Stimulated activated naive CD8-positive, alpha-beta T cell treated with anti-CD3 and anti-CD28 coated beads, Interleukin-15, amount 100 ng/mL, for 72 hours (primary cell): ENCODE data around the gene MUSK.
"Not testable (repeated sequence)": the region's sequence is repeated elsewhere in the genome, so short reads cannot be mapped to it uniquely, and the experiment has no call there.

Source experiments
- ATAC-seq: fragments of 150-1000 bp; cut with Tn5 transposase; 2 replicates; pipeline ENCODE4 v1.10.0; 2021; ENCODE audit warnings: mild to moderate bottlenecking, moderate library complexity
- DNase-seq, 2 donors: peaks; one replicate each; pipeline ENCODE4 v3.0.0; 2021 to 2022
- H3K27ac Mint-ChIP-seq, 2 donors: one replicate each; pipeline ENCODE4 v1.8.0; 2022; ENCODE audit warnings: mild to moderate bottlenecking in 2 of 2, mixed read lengths in 2 of 2, moderate library complexity in 2 of 2
- H3K27me3 Mint-ChIP-seq: one replicate; pipeline ENCODE4 v1.8.0; 2022; ENCODE audit warnings: mixed read lengths
- H3K4me1 Mint-ChIP-seq: one replicate; pipeline ENCODE4 v1.8.0; 2022; ENCODE audit warnings: mild to moderate bottlenecking, mixed read lengths
- H3K4me3 Mint-ChIP-seq, 2 donors: one replicate each; pipeline ENCODE4 v1.8.0; 2022; ENCODE audit warnings: mild to moderate bottlenecking in 2 of 2, mixed read lengths in 2 of 2, moderate library complexity in 1 of 2
- H3K9me3 Mint-ChIP-seq, 2 donors: one replicate each; pipeline ENCODE4 v1.8.0; 2022; ENCODE audit warnings: mixed read lengths in 2 of 2

MUSK gene

DNA sequence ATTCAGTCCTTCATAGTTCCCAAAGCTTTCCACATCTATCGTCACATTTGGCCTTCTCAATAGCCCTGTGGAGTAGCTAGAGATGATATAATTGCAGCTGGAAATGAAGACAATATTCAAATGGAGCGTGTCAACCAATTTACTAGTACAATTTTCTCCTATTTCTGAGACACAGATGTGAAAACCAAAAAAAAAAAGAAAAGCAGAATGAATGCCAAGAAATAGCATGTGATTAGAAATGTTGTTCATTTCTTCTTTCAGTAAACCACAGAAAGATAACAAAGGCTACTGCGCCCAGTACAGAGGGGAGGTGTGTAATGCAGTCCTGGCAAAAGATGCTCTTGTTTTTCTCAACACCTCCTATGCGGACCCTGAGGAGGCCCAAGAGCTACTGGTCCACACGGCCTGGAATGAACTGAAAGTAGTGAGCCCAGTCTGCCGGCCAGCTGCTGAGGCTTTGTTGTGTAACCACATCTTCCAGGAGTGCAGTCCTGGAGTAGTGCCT lies 99.0 kb downstream of the MUSK start:
- H3K9me3 Mint-ChIP-seq: no peaks in the 10 kb centered on the region
- H3K4me1 Mint-ChIP-seq: no peaks in the 10 kb centered on the region
- H3K27me3 Mint-ChIP-seq: no peaks in the 10 kb centered on the region
- H3K4me3 Mint-ChIP-seq: no peak overlapping the region
- no peak overlapping the region for H3K27ac Mint-ChIP-seq
- DNase-seq: no peak
- ATAC-seq: no peak

DNA sequence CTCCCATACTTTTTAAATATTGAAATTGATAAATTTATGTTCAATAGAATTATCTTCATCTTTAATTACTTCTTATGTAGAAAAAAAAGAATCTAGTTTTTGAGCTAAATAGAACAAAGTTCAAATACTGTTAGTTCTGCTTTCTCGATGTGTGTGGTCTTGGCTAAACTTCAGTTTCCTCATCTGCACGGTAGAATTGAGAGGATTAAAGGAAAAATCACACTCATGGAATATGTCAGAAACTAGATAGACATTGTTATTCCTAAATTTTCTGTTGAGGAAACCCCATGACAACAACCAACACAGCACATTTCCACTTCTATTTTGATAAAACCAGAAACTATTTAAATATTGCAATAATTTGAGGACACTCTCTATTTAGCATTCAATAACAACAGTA lies 100.3 kb downstream of the MUSK start:
- Mint-ChIP-seq H3K27me3 (no peaks in the 10 kb centered on the region), H3K4me3 (no peak overlapping the region), H3K4me1 (no peaks in the 10 kb centered on the region), H3K27ac (no peak overlapping the region), H3K9me3 (no peaks in the 10 kb centered on the region)
- ATAC-seq (no peak), DNase-seq (no peak)

DNA sequence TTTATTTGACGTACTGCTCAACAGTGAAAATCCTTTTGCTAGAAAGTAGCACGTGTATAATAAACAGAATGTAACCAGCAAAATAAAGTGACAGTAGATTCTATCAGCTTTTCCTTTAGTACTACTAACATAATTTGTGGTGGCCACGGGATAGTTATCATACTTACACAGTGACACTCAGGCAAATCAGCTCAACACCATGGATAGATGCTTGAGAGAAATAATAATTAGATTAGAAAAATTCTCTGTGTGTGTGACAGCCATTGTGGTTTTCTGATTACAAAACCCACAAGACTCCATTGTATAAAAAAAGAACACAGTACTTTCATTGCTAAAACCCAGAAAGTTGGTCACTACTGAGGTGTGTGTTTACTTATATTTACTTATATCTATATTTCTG lies 101.1 kb downstream of the MUSK start:
- no peak overlapping the region for H3K27ac Mint-ChIP-seq
- H3K27me3 Mint-ChIP-seq: no peaks in the 10 kb centered on the region
- H3K9me3 Mint-ChIP-seq: no peaks in the 10 kb centered on the region
- H3K4me1 Mint-ChIP-seq: no peaks in the 10 kb centered on the region
- no peak overlapping the region for H3K4me3 Mint-ChIP-seq
- ATAC-seq: no peak
- no peak for DNase-seq

DNA sequence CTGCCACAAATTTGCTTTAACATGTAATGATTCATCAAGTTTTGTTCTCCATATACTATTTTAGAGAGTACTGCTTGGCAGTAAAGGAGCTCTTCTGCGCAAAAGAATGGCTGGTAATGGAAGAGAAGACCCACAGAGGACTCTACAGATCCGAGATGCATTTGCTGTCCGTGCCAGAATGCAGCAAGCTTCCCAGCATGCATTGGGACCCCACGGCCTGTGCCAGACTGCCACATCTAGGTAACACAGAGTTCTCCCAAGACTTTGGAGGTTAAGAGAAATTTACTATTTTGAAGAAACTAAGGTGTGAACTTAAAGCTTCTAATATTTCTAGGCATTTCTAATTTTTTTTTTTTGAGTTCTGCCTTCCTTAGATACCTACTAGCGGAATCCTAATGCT lies 107.1 kb downstream of the MUSK start:
- H3K4me3 Mint-ChIP-seq: no peak overlapping the region
- H3K27ac Mint-ChIP-seq: no peak overlapping the region
- H3K9me3 Mint-ChIP-seq: no peaks in the 10 kb centered on the region
- no peaks in the 10 kb centered on the region for H3K4me1 Mint-ChIP-seq
- no peak for DNase-seq
- ATAC-seq: no peak
- H3K27me3 Mint-ChIP-seq: no peaks in the 10 kb centered on the region

DNA sequence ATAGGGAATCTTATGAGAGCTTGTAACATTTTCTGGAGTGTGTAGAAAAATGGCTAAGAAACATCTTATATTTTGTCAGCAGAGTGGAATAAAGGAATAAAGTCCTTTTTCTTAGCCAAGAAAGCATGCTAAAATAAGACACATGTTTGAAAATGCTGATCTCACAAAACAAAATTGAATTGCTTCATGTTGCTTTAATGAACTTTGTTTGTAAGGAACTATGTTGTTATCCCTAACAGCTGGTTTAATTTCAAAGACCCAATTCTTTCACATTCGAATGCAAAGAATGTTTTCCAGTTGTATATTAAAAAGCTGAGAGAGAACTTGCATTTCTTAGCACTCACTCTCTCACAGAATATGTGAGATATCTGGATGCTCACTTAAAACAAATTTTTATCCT lies 107.6 kb downstream of the MUSK start:
- DNase-seq (no peak), ATAC-seq (no peak)
- Mint-ChIP-seq H3K4me3 (no peak overlapping the region), H3K4me1 (no peaks in the 10 kb centered on the region), H3K27ac (no peak overlapping the region), H3K27me3 (no peaks in the 10 kb centered on the region), H3K9me3 (no peaks in the 10 kb centered on the region)

DNA sequence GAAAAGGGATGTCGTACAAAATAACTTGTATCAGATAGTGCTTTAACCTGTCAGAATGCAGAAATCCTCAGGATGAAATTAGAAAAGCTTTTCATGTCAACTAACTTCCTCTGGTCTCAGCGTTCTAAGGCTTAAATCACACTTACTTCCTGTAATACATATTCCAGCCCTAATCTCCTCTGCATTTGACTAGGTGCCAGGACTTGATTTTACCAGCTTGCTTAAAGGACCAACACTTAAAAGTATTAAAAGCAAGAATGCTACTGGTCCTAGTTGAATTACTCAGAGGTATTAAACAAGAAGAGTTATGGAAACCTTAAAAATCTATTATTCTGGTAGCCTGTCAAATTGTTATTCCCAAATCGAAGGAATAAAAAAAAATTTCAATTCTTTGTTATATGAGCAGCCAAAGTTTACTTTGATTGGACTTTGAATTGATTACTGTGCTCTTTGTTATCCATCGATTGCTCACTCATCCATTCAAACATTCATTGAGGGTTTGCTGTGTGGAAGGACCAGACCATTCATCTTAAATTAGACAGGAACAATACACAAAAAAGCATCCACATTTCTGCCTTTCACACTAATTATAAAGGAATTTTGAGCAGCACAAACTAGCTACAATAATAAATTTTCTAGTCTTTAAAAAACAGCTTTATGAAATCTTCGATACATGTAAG lies 108.7 kb downstream of the MUSK start:
- DNase-seq (no peak), ATAC-seq (no peak)
- no peaks in the 10 kb centered on the region for H3K4me1 Mint-ChIP-seq
- H3K4me3 Mint-ChIP-seq: no peak overlapping the region
- no peaks in the 10 kb centered on the region for H3K27me3 Mint-ChIP-seq
- no peaks in the 10 kb centered on the region for H3K9me3 Mint-ChIP-seq
- no peak overlapping the region for H3K27ac Mint-ChIP-seq

DNA sequence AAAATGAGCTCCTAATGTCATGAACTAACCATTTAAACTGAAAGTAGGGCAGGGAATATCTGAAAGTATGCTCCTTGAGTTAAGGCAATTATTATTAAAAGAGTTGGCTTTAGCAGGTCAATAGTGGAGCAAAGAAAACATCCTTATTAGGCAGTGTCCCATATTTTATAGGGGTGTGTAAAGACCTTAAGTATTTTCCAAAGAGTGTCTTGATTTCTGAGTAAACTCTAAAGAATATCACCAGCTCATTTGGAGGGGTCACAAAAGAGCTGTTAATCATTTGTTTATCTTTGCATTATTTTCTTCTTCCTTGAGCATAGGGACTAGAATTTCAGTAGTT lies 109.3 kb downstream of the MUSK start:
- Mint-ChIP-seq H3K9me3 (no peaks in the 10 kb centered on the region), H3K27ac (no peak overlapping the region), H3K27me3 (no peaks in the 10 kb centered on the region), H3K4me1 (no peaks in the 10 kb centered on the region), H3K4me3 (no peak overlapping the region)
- DNase-seq (no peak), ATAC-seq (no peak)

DNA sequence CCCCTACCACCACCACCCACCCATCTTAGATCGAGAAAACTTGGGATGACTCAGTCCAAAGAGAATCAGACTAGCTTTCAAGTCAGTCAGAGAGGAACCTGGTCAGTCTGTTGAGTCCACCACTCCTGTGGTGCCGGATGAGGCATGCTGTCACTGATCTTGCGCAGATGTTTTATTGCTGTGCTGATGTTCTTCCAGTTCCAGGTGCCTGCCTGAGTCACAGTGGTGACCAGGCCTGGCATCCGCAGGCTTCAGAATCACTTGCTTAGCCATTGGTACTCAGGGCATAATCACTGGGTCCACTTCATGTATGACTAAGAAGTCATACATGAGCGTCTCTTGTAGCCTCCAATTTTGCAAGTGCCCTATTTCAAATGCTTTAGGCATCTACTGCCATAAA lies 114.1 kb downstream of the MUSK start:
- no peak overlapping the region for H3K27ac Mint-ChIP-seq
- ATAC-seq (no peak), DNase-seq (no peak)
- no peaks in the 10 kb centered on the region for H3K4me1 Mint-ChIP-seq
- no peak overlapping the region for H3K4me3 Mint-ChIP-seq
- H3K9me3 Mint-ChIP-seq: no peaks in the 10 kb centered on the region
- H3K27me3 Mint-ChIP-seq: no peaks in the 10 kb centered on the region

DNA sequence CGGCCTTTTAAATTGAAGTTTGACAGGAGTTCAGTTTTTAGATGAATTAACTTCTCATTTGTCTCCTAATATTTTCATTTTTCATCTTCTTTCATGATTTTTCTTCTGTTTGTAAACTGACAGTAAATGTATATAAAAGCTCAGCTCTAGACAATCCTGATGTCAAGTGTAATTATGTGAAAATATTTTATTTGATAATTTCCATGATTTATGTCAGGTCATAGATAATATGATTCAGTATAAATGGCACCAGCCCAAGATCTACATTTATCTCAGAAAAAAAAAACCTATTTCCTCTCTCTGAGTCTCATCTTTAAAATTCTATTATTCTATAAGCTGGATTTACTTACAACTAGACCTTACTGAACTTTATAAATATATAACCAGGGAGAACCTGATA lies 115.7 kb downstream of the MUSK start:
- H3K27ac Mint-ChIP-seq: no peak overlapping the region
- no peak for ATAC-seq
- DNase-seq: no peak
- H3K9me3 Mint-ChIP-seq: no peaks in the 10 kb centered on the region
- H3K4me3 Mint-ChIP-seq: no peak overlapping the region
- no peaks in the 10 kb centered on the region for H3K27me3 Mint-ChIP-seq
- H3K4me1 Mint-ChIP-seq: no peaks in the 10 kb centered on the region

DNA sequence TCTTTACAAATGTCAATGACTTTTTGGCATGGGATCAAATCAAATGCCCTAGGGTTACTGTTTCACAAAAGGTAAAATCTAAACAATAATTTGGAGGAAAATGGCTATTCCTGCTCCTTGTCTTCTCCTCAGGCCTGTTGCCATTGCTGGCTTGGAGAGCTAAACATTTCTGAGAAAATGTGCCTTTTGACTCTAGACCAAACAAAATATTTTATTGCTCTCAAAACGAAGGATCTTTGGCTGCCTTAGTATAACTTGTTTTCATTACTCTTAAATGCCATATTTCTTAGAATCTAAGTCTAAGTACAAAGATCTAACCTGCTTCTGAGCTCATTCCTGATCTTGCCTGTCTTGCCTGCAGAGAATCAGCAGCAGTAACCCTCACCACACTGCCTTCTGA lies 116.6 kb downstream of the MUSK start:
- Mint-ChIP-seq H3K4me1 (no peaks in the 10 kb centered on the region), H3K9me3 (no peaks in the 10 kb centered on the region), H3K4me3 (no peak overlapping the region), H3K27me3 (no peaks in the 10 kb centered on the region), H3K27ac (no peak overlapping the region)
- no peak for DNase-seq
- ATAC-seq: no peak

DNA sequence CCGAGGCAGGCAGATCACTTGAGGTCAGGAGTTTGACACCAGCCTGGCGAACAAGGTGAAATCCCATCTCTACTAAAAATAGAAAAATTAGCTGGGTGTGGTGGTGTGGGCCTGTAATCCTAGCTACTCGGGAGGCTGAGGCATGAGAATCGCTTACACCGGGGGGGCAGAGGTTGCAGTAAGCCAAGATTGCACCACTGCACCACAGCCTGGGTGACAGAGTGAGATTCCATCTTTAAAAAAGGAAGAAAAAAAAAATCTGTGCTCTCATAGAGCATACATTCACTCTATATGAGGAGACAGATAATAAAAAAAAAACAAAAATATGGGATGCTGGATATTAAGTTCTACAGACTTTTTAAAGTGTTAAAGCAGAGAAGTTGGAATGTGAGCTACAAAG lies 119.8 kb downstream of the MUSK start:
- ATAC-seq, H3K27me3 Mint-ChIP-seq, H3K27ac Mint-ChIP-seq, H3K9me3 Mint-ChIP-seq, DNase-seq, H3K4me3 Mint-ChIP-seq, H3K4me1 Mint-ChIP-seq: not testable (repeated sequence)

DNA sequence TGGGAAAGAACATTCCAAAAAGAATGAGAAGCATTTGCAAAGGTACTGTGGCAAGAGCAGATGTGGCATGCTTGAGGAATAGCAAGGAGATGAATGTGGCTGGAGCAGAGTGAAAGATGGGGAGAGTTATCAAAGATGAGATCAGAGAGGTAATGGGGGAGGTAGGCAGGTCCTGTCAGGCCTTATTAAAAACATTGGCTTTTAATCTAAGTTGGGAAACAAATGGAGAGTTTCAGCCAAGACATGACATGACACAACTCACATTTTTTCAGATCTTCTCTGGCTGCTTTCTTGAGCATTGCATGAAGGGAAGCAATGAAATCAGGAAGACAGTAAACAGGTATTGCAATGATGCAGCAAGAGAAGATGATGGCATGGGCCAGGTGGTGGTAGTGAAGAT lies 120.3 kb downstream of the MUSK start:
- Mint-ChIP-seq H3K27me3 (no peaks in the 10 kb centered on the region), H3K4me1 (no peaks in the 10 kb centered on the region), H3K4me3 (no peak overlapping the region), H3K9me3 (no peaks in the 10 kb centered on the region), H3K27ac (no peak overlapping the region)
- no peak for DNase-seq
- ATAC-seq: no peak

DNA sequence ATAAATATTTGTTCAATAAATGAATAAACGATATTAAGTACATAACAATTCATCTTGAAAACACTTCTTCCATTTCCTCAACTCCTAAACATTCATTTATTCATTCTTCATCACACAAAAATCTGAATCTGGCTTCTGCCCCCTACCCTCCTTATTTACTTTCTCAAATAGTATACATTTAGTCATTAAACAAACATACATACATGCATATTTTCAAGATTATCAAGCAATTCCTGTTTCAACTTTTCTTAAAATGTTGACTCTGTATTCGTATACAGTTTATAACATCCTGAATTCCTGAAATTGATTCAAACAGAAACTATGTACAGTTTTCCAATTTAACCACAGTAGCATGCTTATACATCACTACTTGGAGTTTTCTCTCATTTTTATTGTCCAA lies 129.0 kb downstream of the MUSK start:
- H3K9me3 Mint-ChIP-seq: no peaks in the 10 kb centered on the region
- ATAC-seq (no peak), DNase-seq (no peak)
- H3K27ac Mint-ChIP-seq: no peak overlapping the region
- H3K27me3 Mint-ChIP-seq: no peaks in the 10 kb centered on the region
- H3K4me1 Mint-ChIP-seq: no peaks in the 10 kb centered on the region
- no peak overlapping the region for H3K4me3 Mint-ChIP-seq

DNA sequence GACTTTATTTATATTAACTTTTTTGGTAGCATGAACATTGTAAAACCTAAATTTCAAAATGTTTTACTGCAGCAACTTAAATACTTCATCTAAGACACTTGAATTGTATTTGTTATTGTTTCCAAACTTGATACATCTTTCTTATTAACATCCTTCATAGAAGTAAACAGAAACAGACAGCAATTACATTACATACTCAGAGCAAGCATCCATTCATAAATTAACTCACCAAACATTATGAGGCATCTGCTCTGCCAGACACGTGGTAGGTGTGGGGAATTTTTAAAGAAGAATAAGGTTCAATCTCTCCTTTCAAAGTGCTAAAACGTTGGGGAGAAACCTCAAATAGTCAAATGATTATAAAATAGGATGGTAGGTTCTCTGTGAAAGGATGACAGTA lies 130.8 kb downstream of the MUSK start:
- no peak for ATAC-seq
- H3K27ac Mint-ChIP-seq: no peak overlapping the region
- H3K9me3 Mint-ChIP-seq: no peaks in the 10 kb centered on the region

DNA sequence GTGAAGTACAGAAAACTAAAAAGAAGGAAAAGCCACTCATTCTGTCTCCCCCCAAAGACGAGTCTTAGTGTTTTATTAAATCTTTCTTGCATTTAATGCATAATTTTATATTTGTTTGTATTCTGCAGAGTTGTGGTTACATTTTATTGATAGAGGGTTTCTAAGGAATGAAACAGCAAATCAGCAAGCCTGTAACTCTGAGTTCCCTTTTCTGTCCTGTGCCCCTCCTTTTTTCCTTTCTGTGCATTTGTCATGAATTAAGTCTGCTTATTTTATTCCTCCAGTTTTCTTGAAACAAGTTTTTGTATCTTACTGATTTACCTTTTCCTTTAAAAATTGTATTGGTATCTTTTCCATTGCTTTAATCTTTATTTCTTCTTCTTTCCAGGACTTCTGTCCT lies 132.8 kb downstream of the MUSK start:
- DNase-seq (no peak), ATAC-seq (no peak)
- no peak overlapping the region for H3K4me3 Mint-ChIP-seq
- no peaks in the 10 kb centered on the region for H3K4me1 Mint-ChIP-seq
- no peaks in the 10 kb centered on the region for H3K9me3 Mint-ChIP-seq
- no peaks in the 10 kb centered on the region for H3K27me3 Mint-ChIP-seq
- no peak overlapping the region for H3K27ac Mint-ChIP-seq

More for the DNA sequence above, 130.8 kb downstream of the MUSK start:
- no peaks in the 10 kb centered on the region for H3K4me1 Mint-ChIP-seq
- H3K4me3 Mint-ChIP-seq: no peak overlapping the region
- DNase-seq: no peak
- no peaks in the 10 kb centered on the region for H3K27me3 Mint-ChIP-seq

DNA sequence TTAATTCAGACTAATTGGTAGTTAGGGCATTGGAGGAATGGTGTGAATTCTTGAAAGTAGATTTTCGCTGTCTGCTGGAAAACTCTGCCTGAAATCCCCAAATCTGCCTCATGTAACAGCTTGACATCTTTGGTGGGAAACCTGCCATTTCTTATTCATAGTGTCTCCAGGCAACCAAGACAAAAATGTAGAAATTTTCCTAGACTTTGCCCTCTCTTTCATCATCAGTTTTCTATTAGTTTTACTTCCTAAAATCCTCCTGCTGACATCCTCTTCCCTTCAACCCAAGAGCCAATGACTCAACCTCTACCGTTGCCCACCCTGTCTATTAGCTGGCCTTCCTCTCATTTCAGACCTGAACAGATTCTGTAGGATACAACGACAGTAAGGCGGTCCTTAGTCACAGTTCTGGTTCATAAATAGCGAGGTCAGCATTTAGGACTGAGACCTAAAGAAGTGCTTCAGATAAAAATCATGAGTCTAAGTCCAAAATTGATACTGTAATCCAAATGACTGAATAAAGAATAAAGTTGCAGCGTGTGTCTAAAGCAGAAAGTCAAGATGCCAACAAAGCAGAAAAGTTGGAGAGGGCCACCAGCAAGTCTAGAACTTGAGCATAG lies 133.9 kb downstream of the MUSK start:
- Mint-ChIP-seq H3K4me3 (no peak overlapping the region), H3K9me3 (peaks cover 0 to 4% of the 10 kb centered on the region in 2 donors), H3K4me1 (no peaks in the 10 kb centered on the region), H3K27ac (no peak overlapping the region), H3K27me3 (peaks cover 4% of the 10 kb centered on the region)
- DNase-seq (no peak), ATAC-seq (no peak)
